GM12874 (cell line): Measurements from ENCODE around the gene TMEM161B.

Experiments used
- CTCF ChIP-seq: IDR thresholded peaks from 2 replicates; pipeline ENCODE4 v1.5.1; 2011; ENCODE audit warnings: low read depth, mild to moderate bottlenecking, control low read depth, low read length, moderate library complexity; ENCODE audit not compliant: insufficient read depth

TMEM161B gene

GRCh38 chr5:88158056-88158455 is 110.6 kb downstream of the TMEM161B start:
- TF ChIP-seq CTCF = no peak

GRCh38 chr5:88154891-88155290 is 113.8 kb downstream of the TMEM161B start:
- no peak for TF ChIP-seq CTCF

- no peak for TF ChIP-seq CTCF
Measured at GRCh38 chr5:88150747-88151146, 117.9 kb downstream of the TMEM161B start.

GRCh38 chr5:88145611-88146467 is 122.8 kb downstream of the TMEM161B start:
- TF ChIP-seq CTCF = no peak

- TF ChIP-seq CTCF = no peak
Measured at GRCh38 chr5:88145221-88145610, 123.4 kb downstream of the TMEM161B start.
